BJ (cell line): ENCODE measurements around the gene FCHSD2. TPM values are rescaled to one million over a fixed set of nuclear protein-coding genes. Genes with fewer than 3 reads are reported as not detected.
A peak's percentile ranks its signal among the peaks of the same experiment; 100 is the strongest.
"Not testable (repeated sequence)": the region's sequence is repeated elsewhere in the genome, so short reads cannot be mapped to it uniquely, and the experiment has no call there.

Experiments used
- CTCF ChIA-PET: fragments of 350-600 bp; formaldehyde crosslinking; extraction: SDS; loops from one replicate; lab custom pipeline; 2021; ENCODE audit warnings: antibody characterized with exemption, inconsistent platforms; lab: Yijun Ruan, JAX
- POLR2A ChIA-PET: fragments of 300-600 bp; sonication (Branson Sonifier 250); formaldehyde crosslinking; extraction: SDS; loops from one replicate; lab custom pipeline; 2021; ENCODE audit warnings: antibody characterized with exemption; lab: Charles Lee
- DNase-seq: peaks from one replicate; pipeline ENCODE4 v3.0.0-alpha.2; 2011; ENCODE audit warnings: low read depth
- H3K27me3 ChIP-seq: 2 replicates; pipeline ENCODE4 v1.6.0; 2011; ENCODE audit warnings: low read length; ENCODE audit not compliant: control insufficient read depth, insufficient read depth
- H3K36me3 ChIP-seq: 2 replicates; pipeline ENCODE4 v1.5.1; 2011; ENCODE audit warnings: low read length; ENCODE audit not compliant: control insufficient read depth, insufficient read depth
- H3K4me3 ChIP-seq: 2 replicates; pipeline ENCODE4 v1.5.1; 2011; ENCODE audit warnings: low read depth, mild to moderate bottlenecking, control low read depth, low read length
- CTCF ChIP-seq: IDR thresholded peaks from 2 replicates; pipeline ENCODE4 v1.5.1; 2011; ENCODE audit warnings: low read depth, mild to moderate bottlenecking, control low read depth, inconsistent platforms, low read length, moderate library complexity; ENCODE audit not compliant: insufficient read depth
- polyA plus RNA-seq: library from polyadenylated mRNA; depleted of rRNA; stranded (reverse); fragments of >200 nt; gene quantifications from 2 replicates; pipeline ENCODE4 v1.2.3, GENCODE V29; 2011

FCHSD2 gene
- polyA plus RNA-seq, 1 experiment = 24.9 TPM

- no peak overlapping the region for H3K4me3 ChIP-seq
- no peaks in the 10 kb centered on the region for H3K27me3 ChIP-seq
- no peak for TF ChIP-seq CTCF
- H3K36me3 ChIP-seq = no peaks in the 10 kb centered on the region; the same call in 1 of the 2 replicates
- DNase-seq = no peak
- CTCF ChIA-PET = interaction anchor here (1.1 to 1.6 kb wide), 5 partner anchors 15 to 435 kb away, joined by 3 to 4 read pairs (median 3); no protein-coding TSS in a partner anchor
- POLR2A ChIA-PET = no interaction called here
Measured at GRCh38 chr11:72860010-72860409, 282.1 kb downstream of the FCHSD2 start.

GRCh38 chr11:72859126-72859525 is 283.0 kb downstream of the FCHSD2 start:
- ChIA-PET POLR2A (no interaction called here), CTCF (interaction anchor here (1.4 to 1.6 kb wide), 3 partner anchors 16 to 436 kb away, joined by 3 to 4 read pairs (median 3); no protein-coding TSS in a partner anchor)
- DNase-seq = no peak
- Histone ChIP-seq H3K36me3 (no peaks in the 10 kb centered on the region; the same call in 1 of the 2 replicates), H3K27me3 (no peaks in the 10 kb centered on the region), H3K4me3 (no peak overlapping the region)
- TF ChIP-seq CTCF = no peak

DNA sequence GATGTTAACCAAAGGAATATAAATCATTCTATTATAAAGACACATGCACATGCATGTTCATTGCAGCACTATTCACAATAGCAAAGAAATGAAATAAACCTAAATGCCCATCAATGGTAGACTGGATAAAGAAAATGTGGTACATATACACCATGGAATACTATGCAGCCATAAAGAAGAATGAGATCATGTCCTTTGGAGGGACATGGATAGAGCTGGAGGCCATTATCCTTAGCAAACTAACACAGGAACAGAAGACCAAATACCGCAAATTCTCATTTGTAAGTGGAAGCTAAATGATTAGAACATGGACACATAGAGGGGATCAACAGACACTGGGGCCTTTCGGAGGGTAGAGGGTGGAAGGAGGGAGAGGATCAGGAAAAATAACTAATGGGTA is 283.9 kb downstream of the FCHSD2 start:
- H3K36me3 ChIP-seq, H3K27me3 ChIP-seq, H3K4me3 ChIP-seq, DNase-seq, POLR2A ChIA-PET: not testable (repeated sequence)
- CTCF ChIA-PET = interaction anchor here (1.1 kb wide), 1 partner anchor 26 kb away, joined by 3 read pairs; no protein-coding TSS in a partner anchor

- POLR2A ChIA-PET = no interaction called here
Measured at GRCh38 chr11:72856551-72857345, 285.4 kb downstream of the FCHSD2 start.

GRCh38 chr11:72856065-72856464 is 286.1 kb downstream of the FCHSD2 start:
- ChIA-PET POLR2A (no interaction called here), CTCF (no interaction called here)
- H3K27me3 ChIP-seq = no peaks in the 10 kb centered on the region

More at GRCh38 chr11:72856551-72857345, 285.4 kb downstream of the FCHSD2 start:
- Histone ChIP-seq H3K36me3 (no peaks in the 10 kb centered on the region; the same call in 1 of the 2 replicates), H3K4me3 (no peak overlapping the region), H3K27me3 (no peaks in the 10 kb centered on the region)
- CTCF ChIA-PET = no interaction called here
- TF ChIP-seq CTCF = peak; percentile 19; the same call in 1 of the 2 replicates
- no peak for DNase-seq

More at GRCh38 chr11:72856065-72856464, 286.1 kb downstream of the FCHSD2 start:
- H3K4me3 ChIP-seq = no peak overlapping the region
- no peak for TF ChIP-seq CTCF
- no peaks in the 10 kb centered on the region; the same call in 1 of the 2 replicates for H3K36me3 ChIP-seq
- DNase-seq = no peak
